SU-DHL-6 (cell line): Measurements from ENCODE around the gene AHDC1.

Experiments used
- H2AFZ ChIP-seq: fragments of 200-600 bp; sonication (generic); 2 replicates; pipeline ENCODE4 v1.6.1; 2014; ENCODE audit warnings: low read depth, mild to moderate bottlenecking, moderate library complexity, mixed read lengths, antibody characterized with exemption, low read length; ENCODE audit not compliant: severe bottlenecking
- H3F3A ChIP-seq: fragments of 200-600 bp; shearing (Covaris generic); 2 replicates; pipeline ENCODE4 v1.6.0; 2016; ENCODE audit warnings: antibody characterized with exemption, mild to moderate bottlenecking; ENCODE audit not compliant: insufficient read depth
- H3K27ac ChIP-seq: fragments of 200-600 bp; sonication (generic); 2 replicates; pipeline ENCODE4 v1.5.1; 2016; ENCODE audit warnings: low read depth, mild to moderate bottlenecking, low read length, moderate library complexity, mixed read lengths
- H3K27me3 ChIP-seq: fragments of 200-600 bp; sonication (generic), shearing (Covaris generic); 2 replicates; pipeline ENCODE4 v1.6.0; 2014; ENCODE audit warnings: mild to moderate bottlenecking, low read length
- H3K36me3 ChIP-seq: fragments of 200-600 bp; sonication (generic); 2 replicates; pipeline ENCODE4 v1.6.1; 2014; ENCODE audit warnings: mild to moderate bottlenecking, low read length, mixed read lengths
- H3K4me2 ChIP-seq: fragments of 300-600, 200-600 bp; shearing (Covaris generic), sonication (generic); 2 replicates; pipeline ENCODE4 v1.6.0; 2014; ENCODE audit warnings: low read length, low read depth, mild to moderate bottlenecking; ENCODE audit not compliant: poor library complexity, severe bottlenecking
- H3K4me3 ChIP-seq: fragments of 200-600 bp; sonication (generic); 2 replicates; pipeline ENCODE4 v1.5.1; 2014; ENCODE audit warnings: antibody characterized with exemption, low read length, mild to moderate bottlenecking, mixed read lengths; ENCODE audit not compliant: insufficient read depth, poor library complexity, severe bottlenecking
- H3K79me2 ChIP-seq: fragments of 200-600 bp; sonication (generic); 2 replicates; pipeline ENCODE4 v1.6.1; 2014; ENCODE audit warnings: mild to moderate bottlenecking, low read length, moderate library complexity; ENCODE audit not compliant: insufficient read depth
- H3K9ac ChIP-seq: fragments of 200-600 bp; sonication (generic); 2 replicates; pipeline ENCODE4 v1.7.0; 2014; ENCODE audit warnings: mild to moderate bottlenecking, low read length
- H3K9me2 ChIP-seq: fragments of 200-600 bp; sonication (generic); replicated peaks from 2 replicates; pipeline ENCODE4 v1.6.1; 2014; ENCODE audit warnings: low read length; ENCODE audit not compliant: insufficient read depth
- H3K9me3 ChIP-seq: fragments of 200-600 bp; sonication (generic); 2 replicates; pipeline ENCODE4 v1.6.1; 2014; ENCODE audit warnings: low read length, mixed read lengths; ENCODE audit not compliant: insufficient read depth
- H4K20me1 ChIP-seq: fragments of 200-600 bp; sonication (generic); 2 replicates; pipeline ENCODE4 v1.6.1; 2014; ENCODE audit warnings: low read depth, mild to moderate bottlenecking, antibody characterized with exemption, low read length, moderate library complexity, mixed read lengths
- CTCF ChIP-seq: fragments of 200-600 bp; sonication (generic); IDR thresholded peaks from one replicate; pipeline ENCODE4 v1.5.1; 2017; ENCODE audit warnings: antibody characterized with exemption, mild to moderate bottlenecking, low read length, moderate library complexity; ENCODE audit not compliant: insufficient read depth, poor library complexity, severe bottlenecking
- EZH2phosphoT487 ChIP-seq: fragments of 200-600 bp; sonication (generic), shearing (Covaris generic); conservative IDR thresholded peaks from 2 replicates; pipeline ENCODE4 v1.6.1; 2018; ENCODE audit warnings: mild to moderate bottlenecking, antibody characterized with exemption, low read length, moderate library complexity, mixed read lengths

AHDC1 gene

GRCh38 chr1:27574871-27575831 is 28.8 kb downstream of the AHDC1 start:
- H3K36me3 ChIP-seq: no peaks in the 10 kb centered on the region
- H3K27me3 ChIP-seq: no peaks in the 10 kb centered on the region
- no peaks in the 10 kb centered on the region for H3K9me3 ChIP-seq
- H2AFZ ChIP-seq: no peak overlapping the region
- H3F3A ChIP-seq: no peaks in the 10 kb centered on the region
- no peak overlapping the region for H3K27ac ChIP-seq
- TF ChIP-seq EZH2phosphoT487 (no peak), CTCF (no peak)
- H3K4me3 ChIP-seq: no peak overlapping the region
- H3K79me2 ChIP-seq: no peaks in the 10 kb centered on the region
- H3K4me2 ChIP-seq: no peak overlapping the region
- H4K20me1 ChIP-seq: 0 out of 2 replicates have a peak, but pooled peaks cover 2% of the 10 kb centered on the region
- H3K9me2 ChIP-seq: no peaks in the 10 kb centered on the region
- no peak overlapping the region for H3K9ac ChIP-seq

- H3K79me2 ChIP-seq: no peaks in the 10 kb centered on the region
- H3K36me3 ChIP-seq: no peaks in the 10 kb centered on the region
- no peak overlapping the region for H3K27ac ChIP-seq
- H4K20me1 ChIP-seq: 0 out of 2 replicates have a peak, but pooled peaks cover under 1% of the 10 kb centered on the region
- H3K9ac ChIP-seq: no peak overlapping the region
- no peaks in the 10 kb centered on the region for H3K9me3 ChIP-seq
- TF ChIP-seq CTCF: no peak
- no peak for TF ChIP-seq EZH2phosphoT487
- no peak overlapping the region for H3K4me3 ChIP-seq
- H3F3A ChIP-seq: peaks cover 3% of the 10 kb centered on the region; the same call in 1 of the 2 replicates
- no peaks in the 10 kb centered on the region for H3K27me3 ChIP-seq
- no peak overlapping the region for H3K4me2 ChIP-seq
- no peaks in the 10 kb centered on the region for H3K9me2 ChIP-seq
- no peak overlapping the region for H2AFZ ChIP-seq
These were observed 29.8 kb downstream of the AHDC1 start for GRCh38 chr1:27574001-27574781.

GRCh38 chr1:27572679-27573426 is 31.1 kb downstream of the AHDC1 start:
- Histone ChIP-seq H3K4me3 (no peak overlapping the region), H3K9me2 (no peaks in the 10 kb centered on the region), H3K36me3 (no peaks in the 10 kb centered on the region), H3K9ac (no peak overlapping the region), H3K9me3 (no peaks in the 10 kb centered on the region), H3K4me2 (no peak overlapping the region), H3F3A (peaks cover 6% of the 10 kb centered on the region; the same call in 1 of the 2 replicates), H3K27me3 (no peaks in the 10 kb centered on the region), H3K27ac (no peak overlapping the region), H3K79me2 (no peaks in the 10 kb centered on the region), H4K20me1 (no peaks in the 10 kb centered on the region), H2AFZ (no peak overlapping the region)
- TF ChIP-seq EZH2phosphoT487: no peak
- TF ChIP-seq CTCF: no peak
